Stimulated activated CD4-positive, alpha-beta T cell treated with anti-CD3 and anti-CD28 coated beads, Interleukin-2, amount 100 ng/mL, for 24 hours (primary cell): Measurements from ENCODE around the gene TYMP.
"Not testable (repeated sequence)": the region's sequence is repeated elsewhere in the genome, so short reads cannot be mapped to it uniquely, and the experiment has no call there.

Experiments used
- DNase-seq, 2 donors: peaks; one replicate each; pipeline ENCODE4 v3.0.0-alpha.2; 2020

The TYMP gene

DNA sequence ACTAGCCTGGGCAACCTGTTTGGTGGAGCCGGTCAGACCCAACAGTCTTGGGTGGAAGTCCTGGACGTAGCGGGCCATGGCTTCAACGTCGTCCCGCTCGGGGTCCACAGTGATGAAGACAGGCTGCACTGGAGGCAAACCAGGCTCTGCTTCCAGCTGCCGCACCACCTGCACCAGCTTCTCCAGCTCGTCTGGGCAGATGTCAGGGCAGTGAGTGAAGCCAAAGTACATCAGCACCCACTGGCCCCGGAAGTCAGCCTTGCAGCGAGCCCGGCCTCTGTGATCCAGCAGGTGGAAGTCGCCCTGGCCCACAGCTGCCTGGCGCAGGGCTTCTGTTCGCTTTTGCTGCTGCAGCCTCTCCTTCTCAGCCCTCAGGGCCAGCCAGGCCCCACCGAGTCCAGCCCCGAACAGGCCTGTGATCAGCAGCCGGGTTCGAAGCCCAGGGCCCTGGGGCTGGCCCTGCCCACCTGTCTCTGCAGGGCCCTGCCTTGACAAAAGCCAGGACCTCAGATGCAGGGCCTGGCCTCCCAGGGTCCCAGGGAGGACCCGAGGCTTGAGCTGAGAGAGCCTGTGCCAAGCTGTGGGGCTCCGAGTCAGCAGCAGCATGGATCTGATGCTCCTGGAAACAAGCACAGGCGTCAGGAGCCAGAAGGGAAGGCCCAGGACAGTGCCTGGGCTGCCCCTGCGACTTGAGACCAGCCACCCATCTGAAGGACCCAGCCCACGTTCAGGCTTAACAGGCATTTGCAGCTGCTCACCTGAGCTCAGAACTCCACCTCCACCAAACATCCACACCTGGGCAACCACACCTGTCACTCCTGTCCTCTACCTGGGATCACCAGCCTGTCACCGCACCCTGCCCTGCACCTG is 5.8 kb downstream of the TYMP start:
- DNase-seq, result no peak

- DNase-seq, result no peak
Measured at GRCh38 chr22:50523458-50523805, 6.4 kb downstream of the TYMP start.

- no peak for DNase-seq
Measured at GRCh38 chr22:50522806-50523438, 6.9 kb downstream of the TYMP start.

- DNase-seq, result no peak
Measured at GRCh38 chr22:50522208-50522805, 7.5 kb downstream of the TYMP start.

GRCh38 chr22:50521710-50522109 is 8.1 kb downstream of the TYMP start:
- no peak for DNase-seq

DNA sequence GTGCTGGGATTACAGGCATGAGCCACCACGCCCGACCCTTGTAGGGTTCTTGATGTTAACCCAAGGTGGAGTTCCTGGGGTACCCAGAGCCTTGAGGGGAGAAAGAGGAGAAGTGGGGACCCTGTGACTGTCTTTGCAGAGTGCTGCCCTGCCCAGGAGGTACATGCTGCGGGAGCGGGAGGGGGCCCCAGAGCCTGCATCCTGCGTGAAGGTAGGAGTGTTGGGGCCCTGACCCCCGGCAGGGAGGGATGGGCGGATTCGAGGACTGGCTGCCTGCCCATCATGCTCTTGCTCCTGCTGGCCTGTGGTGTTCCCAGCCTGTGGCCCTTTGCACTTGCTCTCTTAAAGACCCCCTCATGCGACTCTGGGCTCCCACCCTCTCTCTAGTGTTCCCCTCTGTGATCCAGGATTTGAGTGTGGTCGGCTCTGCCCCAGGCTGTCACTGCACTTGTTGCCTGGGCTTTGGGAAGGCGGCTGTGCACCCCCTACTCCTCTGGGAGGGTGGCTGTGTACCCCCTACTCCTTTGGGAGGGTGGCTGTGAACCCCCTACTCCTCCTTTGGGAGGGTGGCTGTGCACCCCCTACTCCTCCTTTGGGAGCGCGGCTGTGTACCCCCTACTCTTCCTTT is 8.9 kb downstream of the TYMP start:
- no peak for DNase-seq

DNA sequence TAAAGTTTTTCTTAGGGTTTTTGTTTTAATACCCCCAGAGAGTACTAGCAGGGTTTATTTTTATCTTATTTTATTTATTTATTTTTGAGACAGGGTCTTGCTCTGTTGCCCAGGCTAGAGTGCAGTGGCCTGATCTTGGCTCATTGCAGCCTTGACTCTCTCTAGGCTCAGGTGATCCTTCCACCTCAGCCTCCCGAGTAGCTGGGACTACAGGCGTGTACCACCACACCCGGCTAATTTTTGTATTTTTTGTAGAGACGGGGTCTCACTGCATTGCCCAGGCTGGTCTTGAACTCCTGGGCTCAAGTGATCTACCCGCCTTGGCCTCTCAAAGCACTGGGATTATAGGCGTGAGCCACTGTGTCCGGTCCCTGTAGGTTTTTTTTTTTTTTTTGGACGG is 9.6 kb downstream of the TYMP start:
- DNase-seq, result not testable (repeated sequence)

GRCh38 chr22:50519151-50519550 is 10.7 kb downstream of the TYMP start:
- DNase-seq, result no peak

- DNase-seq, result no peak
Measured at GRCh38 chr22:50518606-50519005, 11.2 kb downstream of the TYMP start.

DNA sequence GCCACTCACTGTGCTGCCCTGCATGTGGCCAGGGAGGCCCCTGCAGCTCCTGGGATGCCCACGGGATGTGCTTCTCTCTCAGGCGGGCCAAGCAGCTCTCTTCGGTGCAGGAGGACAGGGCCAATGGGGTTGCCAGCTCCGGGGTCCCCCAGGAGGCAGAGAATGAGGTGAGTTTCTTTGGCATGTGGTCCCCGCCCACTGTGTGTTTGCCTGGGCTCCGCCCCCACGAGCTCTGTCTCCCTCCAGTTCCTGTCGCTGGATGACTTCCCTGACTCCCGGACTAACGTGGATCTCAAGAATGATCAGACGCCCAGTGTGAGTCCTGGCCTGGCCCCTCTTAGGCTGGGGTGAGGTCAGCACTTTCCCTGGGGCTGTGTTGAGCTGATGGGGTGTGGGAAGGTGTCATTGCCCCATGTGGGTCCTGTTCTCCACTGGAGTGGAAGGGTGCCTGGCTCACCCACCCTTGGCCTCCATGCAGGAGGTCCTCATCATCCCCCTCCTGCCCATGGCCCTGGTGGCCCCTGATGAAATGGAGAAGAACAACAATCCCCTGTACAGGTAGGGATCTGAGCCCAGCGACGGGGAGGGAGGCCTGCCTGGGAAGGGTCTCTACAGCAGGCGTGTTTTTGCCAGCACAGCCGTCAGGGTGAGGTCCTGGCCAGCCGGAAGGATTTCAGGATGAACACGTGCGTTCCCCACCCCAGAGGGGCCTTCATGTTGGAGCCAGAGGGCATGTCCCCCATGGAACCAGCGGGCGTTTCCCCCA is 12.1 kb downstream of the TYMP start:
- DNase-seq, result no peak

DNA sequence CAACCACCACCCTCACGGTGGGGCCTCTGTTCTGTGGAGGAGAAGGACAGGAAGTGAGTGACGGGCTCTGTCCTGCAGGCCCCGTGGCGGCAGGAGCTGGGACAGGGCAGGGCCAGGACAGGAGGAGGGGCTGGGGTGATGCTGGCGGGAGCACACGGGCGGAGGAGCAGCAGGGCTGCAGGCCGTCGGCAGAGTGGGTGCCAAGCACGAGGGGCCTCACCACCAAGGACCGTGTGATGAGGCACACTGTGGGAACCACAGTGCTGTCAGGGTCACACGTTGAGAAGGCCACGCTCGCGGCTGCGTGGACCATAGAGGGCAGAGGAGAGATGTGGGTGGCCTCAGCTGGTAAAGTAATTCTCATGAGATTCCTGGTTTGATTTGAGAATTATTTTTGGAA is 12.9 kb downstream of the TYMP start:
- DNase-seq, result no peak

GRCh38 chr22:50516068-50516467 is 13.7 kb downstream of the TYMP start:
- DNase-seq, result no peak

DNA sequence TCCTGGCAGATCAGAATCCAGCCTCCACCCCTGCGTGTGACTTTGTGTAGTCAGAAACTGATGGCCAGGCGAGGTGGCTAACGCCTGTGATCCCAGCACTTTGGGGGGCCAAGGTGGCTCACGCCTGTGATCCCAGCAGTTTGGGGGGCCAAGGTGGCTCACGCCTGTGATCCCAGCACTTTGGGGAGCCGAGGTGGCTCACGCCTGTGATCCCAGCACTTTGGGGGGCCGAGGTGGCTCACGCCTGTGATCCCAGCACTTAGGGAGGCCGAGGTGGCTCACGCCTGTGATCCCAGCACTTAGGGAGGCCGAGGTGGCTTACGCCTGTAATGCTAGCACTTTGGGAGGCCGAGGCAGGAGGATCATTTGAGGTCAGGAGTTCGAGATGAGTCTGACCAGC is 16.6 kb downstream of the TYMP start:
- no peak for DNase-seq

GRCh38 chr22:50508897-50509296 is 20.9 kb downstream of the TYMP start:
- DNase-seq, result no peak

- DNase-seq, result peak; percentile 98
Measured at GRCh38 chr22:50507991-50508884, 21.6 kb downstream of the TYMP start, which contains the start of gene NCAPH2. TSS of gene NCAPH2 (plus strand) at chr22:50508224. CDS start at chr22:50508338, 114 bp downstream.

- peak; percentile 93 to 96 for DNase-seq
Measured at GRCh38 chr22:50507421-50507990, 22.3 kb downstream of the TYMP start, which contains the start of gene LMF2. TSS of gene LMF2 (minus strand) at chr22:50507702. CDS start at chr22:50507675, 27 bp downstream.

- no peak for DNase-seq
Measured at GRCh38 chr22:50506611-50507420, 23.0 kb downstream of the TYMP start.

GRCh38 chr22:50505776-50506610 is 23.8 kb downstream of the TYMP start:
- DNase-seq, result no peak

DNA sequence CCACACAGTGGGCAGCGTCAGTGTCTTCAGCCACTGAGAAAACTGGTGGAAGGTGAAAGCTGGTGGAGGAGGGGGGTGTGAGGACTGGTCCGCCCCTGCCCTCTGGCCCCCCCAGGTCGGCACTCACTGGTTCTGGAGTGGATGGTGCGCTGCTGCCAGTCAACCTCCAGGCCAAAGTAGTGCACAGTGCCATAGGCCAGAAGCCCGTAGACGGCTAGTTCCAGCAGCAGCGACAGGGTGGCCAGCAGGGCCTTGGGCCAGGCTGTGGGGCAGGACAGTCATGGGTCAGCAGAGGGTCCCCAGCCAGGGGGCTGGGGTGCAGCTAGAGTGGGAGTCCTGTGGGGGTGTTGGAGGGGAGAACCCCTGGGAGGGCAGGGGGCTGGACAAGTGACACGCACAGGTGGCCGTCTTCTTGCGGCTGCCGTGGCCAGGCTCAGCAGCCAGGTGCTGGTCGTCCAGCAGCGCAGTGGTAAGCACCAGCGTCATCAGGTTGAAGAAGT is 24.5 kb downstream of the TYMP start:
- no peak for DNase-seq
